Measurements from ENCODE around the gene GTPBP3. TPM values are rescaled to one million over a fixed set of nuclear protein-coding genes. Genes with fewer than 3 reads are reported as not detected.
"Not testable (repeated sequence)": the region's sequence is repeated elsewhere in the genome, so short reads cannot be mapped to it uniquely, and the experiment has no call there.

The GTPBP3 gene
- polyA plus RNA-seq, 3 donors: 1.0 to 22.0 (median 1.7) TPM

- Histone ChIP-seq H3K4me1 (ENCODE audit: control insufficient read depth in 1 of 2, insufficient read depth in 2 of 2, low read length in 2 of 2) (peaks cover 12 to 15% of the 10 kb centered on the region in 2 donors), H3K4me3 (replicated peaks in 1 of 3; ENCODE audit: low read depth in 2 of 3, low read length in 3 of 3) (no peak overlapping the region), H3K9ac (ENCODE audit: insufficient read depth, low read length, poor library complexity, severe bottlenecking) (no peak overlapping the region), H2AFZ (ENCODE audit: insufficient read depth, low read depth, low read length, poor library complexity, severe bottlenecking) (no peak overlapping the region), H3K9me3 (replicated peaks in 1 of 2; ENCODE audit: control insufficient read depth in 1 of 2, insufficient read depth in 1 of 2, low read length in 2 of 2) (peaks cover 6 to 12% of the 10 kb centered on the region in 2 donors), H3K4me2 (replicated peaks; ENCODE audit: extremely low read depth, low read length, poor library complexity, severe bottlenecking) (no peak overlapping the region), H3K36me3 (replicated peaks in 1 of 2; ENCODE audit: control insufficient read depth in 1 of 2, insufficient read depth in 2 of 2, low read length in 2 of 2) (peaks cover 11 to 27% of the 10 kb centered on the region in 2 donors), H3K27me3 (ENCODE audit: control insufficient read depth in 2 of 2, insufficient read depth in 2 of 2, low read length in 2 of 2) (no peaks in the 10 kb centered on the region), H4K20me1 (ENCODE audit: insufficient read depth, low read length) (no peaks in the 10 kb centered on the region), H3K79me2 (ENCODE audit: insufficient read depth, low read length) (peaks cover 14% of the 10 kb centered on the region), H3K27ac (ENCODE audit: low read depth in 1 of 2, low read length in 2 of 2) (no peak overlapping the region)
- 91% methylated on average over 48 of the region's 48 CpGs for WGBS (ENCODE audit: insufficient coverage)
- H3K9me3 Mint-ChIP-seq: peaks cover 4 to 14% (median 12%) of the 10 kb centered on the region in 7 donors
- H3K4me3 Mint-ChIP-seq: no peak overlapping the region
- intact Hi-C loops (cut with micrococcal nuclease): loop anchor here (5.0 to 10.0 kb wide), 2 partner anchors 91 to 93 kb away; no protein-coding TSS in a partner anchor
- no peak for DNase-seq
- peaks cover 0 to 6% (median 0%) of the 10 kb centered on the region in 3 donors for H3K27me3 Mint-ChIP-seq (ENCODE audit: low read depth in 3 of 3)
- H3K36me3 Mint-ChIP-seq: peaks cover 14 to 44% of the 10 kb centered on the region in 2 donors
- peaks cover 9% of the 10 kb centered on the region for H3K4me1 Mint-ChIP-seq
- TF ChIP-seq CTCF (IDR thresholded peaks at IDR 0.05): no peak
- no peak overlapping the region for H3K27ac Mint-ChIP-seq
Observed at GRCh38 chr19:17294051-17294891, 43.1 kb upstream of the GTPBP3 start.

- no CpG with 5 or more reads among the region's 6 CpGs for WGBS (ENCODE audit: insufficient coverage)
- intact Hi-C loops (cut with micrococcal nuclease): loop anchor here in 1 of 2 donors (10.0 kb wide), 1 partner anchor 89 kb away; no protein-coding TSS in a partner anchor
- not testable (repeated sequence) for H2AFZ ChIP-seq (ENCODE audit: insufficient read depth, low read depth, low read length, poor library complexity, severe bottlenecking); H3K4me3 Mint-ChIP-seq; H3K9ac ChIP-seq (ENCODE audit: insufficient read depth, low read length, poor library complexity, severe bottlenecking); H3K4me2 ChIP-seq (replicated peaks; ENCODE audit: extremely low read depth, low read length, poor library complexity, severe bottlenecking); H3K4me3 ChIP-seq (replicated peaks in 1 of 3; ENCODE audit: low read depth in 2 of 3, low read length in 3 of 3); H4K20me1 ChIP-seq (ENCODE audit: insufficient read depth, low read length); H3K27ac Mint-ChIP-seq; DNase-seq; H3K27me3 Mint-ChIP-seq (ENCODE audit: low read depth in 3 of 3); H3K27ac ChIP-seq (ENCODE audit: low read depth in 1 of 2, low read length in 2 of 2); H3K4me1 Mint-ChIP-seq; H3K27me3 ChIP-seq (ENCODE audit: control insufficient read depth in 2 of 2, insufficient read depth in 2 of 2, low read length in 2 of 2)
- Histone ChIP-seq H3K9me3 (replicated peaks in 1 of 2; ENCODE audit: control insufficient read depth in 1 of 2, insufficient read depth in 1 of 2, low read length in 2 of 2) (peaks cover 6 to 12% of the 10 kb centered on the region in 2 donors), H3K36me3 (replicated peaks in 1 of 2; ENCODE audit: control insufficient read depth in 1 of 2, insufficient read depth in 2 of 2, low read length in 2 of 2) (peaks cover 11 to 27% of the 10 kb centered on the region in 2 donors), H3K4me1 (ENCODE audit: control insufficient read depth in 1 of 2, insufficient read depth in 2 of 2, low read length in 2 of 2) (peaks cover 8 to 10% of the 10 kb centered on the region in 2 donors), H3K79me2 (ENCODE audit: insufficient read depth, low read length) (peaks cover 14% of the 10 kb centered on the region)
- peaks cover 12 to 49% of the 10 kb centered on the region in 2 donors for H3K36me3 Mint-ChIP-seq
- H3K9me3 Mint-ChIP-seq: peaks cover 4 to 14% (median 12%) of the 10 kb centered on the region in 7 donors
Observed at GRCh38 chr19:17295551-17295950, 41.8 kb upstream of the GTPBP3 start.

All from CD14-positive monocyte (primary cell).